ENCODE measurements around the gene PRR30.
A peak's percentile ranks its signal among the peaks of the same experiment; 100 is the strongest.

PRR30 gene

DNA sequence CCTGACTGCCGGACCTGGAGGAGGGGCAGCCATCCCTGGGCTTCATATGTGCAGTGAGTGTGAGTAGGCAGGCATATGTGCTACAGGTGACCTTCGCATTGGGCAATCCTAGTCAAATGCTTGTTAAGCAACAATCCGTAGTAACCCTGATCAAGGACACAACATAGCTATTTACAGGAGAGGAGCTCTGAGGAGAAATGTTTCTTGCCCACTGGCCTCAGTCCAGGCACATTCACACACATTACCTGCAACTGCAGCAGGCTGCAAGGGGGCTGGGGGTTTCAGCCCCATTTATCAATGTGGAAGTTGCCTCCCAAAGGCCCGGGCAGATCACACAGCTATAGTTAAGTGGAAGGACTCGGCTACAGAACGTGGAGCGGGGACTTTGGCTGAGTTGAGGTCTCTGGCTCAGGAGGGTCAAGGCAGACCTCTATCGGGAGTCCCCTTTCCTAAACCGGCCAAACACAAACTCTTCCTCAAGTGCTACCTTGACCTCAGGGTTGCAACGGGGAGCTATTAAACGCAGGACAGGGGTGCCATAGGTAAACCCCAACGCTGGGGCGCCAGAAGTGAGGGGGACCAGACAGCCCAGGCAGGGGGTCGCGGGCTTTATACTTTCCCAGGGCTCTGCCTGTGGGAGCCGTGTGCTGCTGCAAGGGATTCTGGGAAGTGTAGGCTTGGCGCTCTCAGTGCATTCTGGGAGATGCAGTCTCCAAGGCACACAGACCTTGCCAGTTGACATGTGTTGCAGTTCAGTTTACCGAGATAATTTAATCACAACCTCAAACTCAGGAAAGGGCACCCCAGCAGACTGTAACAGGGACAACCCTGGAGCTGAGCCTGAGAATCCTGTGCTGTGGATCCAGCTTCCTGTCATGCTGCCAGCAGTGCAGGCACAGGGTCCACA, 43.2 kb downstream of the PRR30 start:
- DNase-seq: peak; percentile 49

DNA sequence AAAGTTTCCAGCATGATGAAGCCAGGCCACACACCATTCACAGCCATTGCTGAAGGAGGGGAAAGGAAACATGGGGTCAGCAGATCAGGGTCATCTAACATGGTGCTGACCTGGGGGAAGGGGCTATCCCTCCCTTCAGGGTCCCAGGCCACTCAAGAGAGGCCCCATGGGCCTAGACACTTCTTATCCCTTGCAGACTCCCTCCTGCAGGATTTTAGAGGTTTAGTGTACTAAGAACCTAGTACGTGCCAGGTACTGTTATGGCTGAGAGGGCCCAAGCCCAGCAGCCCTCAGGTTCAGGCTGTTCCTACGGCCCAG, 43.8 kb downstream of the PRR30 start:
- no peak for DNase-seq

DNA sequence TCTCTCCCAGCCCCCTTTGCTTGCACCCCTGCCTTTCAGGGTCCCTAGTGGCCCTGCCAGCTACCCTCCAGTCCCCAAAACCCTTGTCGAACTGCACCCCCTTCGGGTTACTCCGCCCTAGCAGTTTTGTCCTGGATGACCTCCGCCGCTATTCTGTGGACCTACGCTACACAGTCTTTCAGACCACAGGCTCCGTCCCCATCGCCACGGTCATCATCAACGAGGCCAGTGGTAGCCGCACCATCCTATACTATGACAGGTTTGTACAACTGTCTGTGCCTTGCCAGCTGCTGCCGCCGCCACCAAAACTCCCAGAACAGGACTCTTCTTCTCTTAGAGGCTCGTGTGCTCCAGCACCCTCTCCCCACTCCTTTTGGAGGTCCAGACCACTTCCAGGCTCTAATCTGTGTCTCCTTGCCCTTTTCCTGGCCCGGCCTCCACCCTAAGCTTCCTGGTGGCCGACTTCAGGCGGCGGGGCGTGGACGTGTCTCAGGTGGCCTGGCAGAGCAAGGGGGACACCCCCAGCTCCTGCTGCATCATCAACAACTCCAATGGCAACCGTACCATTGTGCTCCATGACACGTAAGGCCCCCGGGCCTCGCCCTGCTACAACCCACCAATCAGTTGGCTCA, 44.7 kb downstream of the PRR30 start:
- DNase-seq: no peak

GRCh38 chr2:27093430-27094352, 45.5 kb downstream of the PRR30 start:
- DNase-seq: no peak

GRCh38 chr2:27092696-27093429, 46.3 kb downstream of the PRR30 start:
- DNase-seq: no peak

DNA sequence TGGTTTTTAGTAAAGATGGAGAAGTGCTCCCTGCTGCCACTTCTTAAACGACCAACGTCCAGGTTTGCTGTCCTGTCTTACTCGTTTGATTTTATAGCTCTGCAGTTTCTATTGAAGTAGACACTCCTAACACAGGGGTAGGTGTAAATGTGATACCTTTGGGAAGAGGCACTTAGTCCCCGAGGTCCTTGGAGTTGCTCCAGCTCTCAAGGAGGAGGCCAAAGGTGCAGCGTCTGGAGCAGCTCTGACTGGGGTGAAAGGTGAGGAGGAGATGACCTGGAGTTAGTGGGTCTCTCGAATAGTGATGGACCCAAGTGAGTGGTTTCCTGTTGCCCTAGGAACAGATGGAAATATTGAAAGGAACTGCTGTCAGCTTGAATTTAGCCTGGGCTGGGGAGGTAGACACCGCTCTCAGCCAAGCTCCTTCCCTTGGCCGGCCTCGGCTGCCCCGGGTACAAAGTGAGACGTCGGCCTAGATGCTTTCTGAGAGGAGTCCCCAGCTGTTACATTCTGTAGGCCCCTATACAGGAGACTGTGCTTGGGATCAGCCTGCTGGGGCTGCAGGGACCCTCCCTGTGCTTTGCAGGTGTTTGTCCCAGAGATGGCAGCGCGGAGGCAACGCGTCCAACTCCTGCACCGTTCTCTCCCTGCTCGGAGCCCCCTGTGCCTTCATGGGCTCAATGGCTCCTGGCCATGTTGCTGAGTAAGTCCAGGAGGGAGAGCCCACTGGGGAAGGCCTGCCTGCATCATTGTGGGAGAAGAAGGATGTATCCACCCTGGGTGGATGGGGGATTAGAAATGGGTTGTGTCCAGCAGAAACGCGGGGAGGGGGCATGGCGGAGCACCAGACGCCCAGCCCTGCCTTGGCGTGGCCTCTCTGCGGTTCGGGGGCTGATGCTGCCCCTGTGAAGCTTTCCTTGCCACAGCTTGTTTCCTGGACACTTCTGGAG, 47.2 kb downstream of the PRR30 start:
- DNase-seq: no peak

- no peak for DNase-seq
These were observed 49.9 kb downstream of the PRR30 start for GRCh38 chr2:27089111-27089954.

DNA sequence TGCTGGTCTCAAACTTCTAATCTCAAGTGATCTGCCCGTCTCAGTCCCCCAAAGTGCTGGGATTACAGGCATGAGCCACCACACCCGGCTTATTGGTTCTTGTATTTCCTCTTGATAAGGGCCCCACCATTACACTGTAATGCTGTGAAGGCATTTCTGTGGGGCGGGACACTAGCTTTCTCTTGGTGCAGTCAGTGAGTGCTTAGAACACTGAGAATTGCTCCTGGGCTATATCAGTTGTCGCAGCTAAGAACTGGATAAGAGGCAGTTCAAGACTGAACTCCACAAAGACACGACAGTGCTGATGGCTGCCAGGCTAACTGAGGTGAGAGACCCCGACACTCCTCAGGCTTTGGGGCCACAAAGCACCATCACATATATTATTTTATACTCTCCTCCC, 50.6 kb downstream of the PRR30 start:
- no peak for DNase-seq

GRCh38 chr2:27087823-27088410, 51.3 kb downstream of the PRR30 start:
- no peak for DNase-seq

All from CD4-positive, alpha-beta T cell treated with Interleukin-15 for 1 hour (primary cell).